CD4-positive, CD25-positive, alpha-beta regulatory T cell (primary cell): ENCODE measurements around the gene DENND4C. TPM values are rescaled to one million over a fixed set of nuclear protein-coding genes. Genes with fewer than 3 reads are reported as not detected.
"Not testable (repeated sequence)": the region's sequence is repeated elsewhere in the genome, so short reads cannot be mapped to it uniquely, and the experiment has no call there.

Experiments
- ATAC-seq, 2 donors: fragments of 150-1000 bp; cut with Tn5 transposase; one replicate each; pipeline ENCODE4 v1.10.0; 2021; ENCODE audit warnings: low read depth in 2 of 2, moderate number of reproducible peaks in 2 of 2, moderate library complexity in 1 of 2
- DNase-seq, 3 donors: peaks; one replicate each; pipeline versions ENCODE4 v3.0.0 to v3.0.0-alpha.2; 2012 to 2022; ENCODE audit warnings: mixed read lengths in 1 of 3
- H3K27ac ChIP-seq: one replicate; pipeline ENCODE4 v1.7.0; 2013; ENCODE audit warnings: mild to moderate bottlenecking, low read length; ENCODE audit not compliant: insufficient read depth, poor library complexity, severe bottlenecking
- H3K27me3 ChIP-seq: one replicate; pipeline ENCODE4 v1.7.0; 2013; ENCODE audit warnings: low read length; ENCODE audit not compliant: control insufficient read depth, insufficient read depth
- H3K36me3 ChIP-seq: one replicate; pipeline ENCODE4 v1.7.0; 2013; ENCODE audit warnings: mild to moderate bottlenecking, low read length, moderate library complexity; ENCODE audit not compliant: control insufficient read depth, insufficient read depth
- H3K4me1 ChIP-seq: 2 replicates; pipeline ENCODE4 v1.7.0; 2013; ENCODE audit warnings: mild to moderate bottlenecking, low read length; ENCODE audit not compliant: insufficient read depth, control insufficient read depth, poor library complexity, severe bottlenecking
- H3K4me3 ChIP-seq: one replicate; pipeline ENCODE4 v1.7.0; 2013; ENCODE audit warnings: low read depth, mild to moderate bottlenecking, low read length, moderate library complexity
- H3K9me3 ChIP-seq, 2 experiments: 1 replicate in 1 of 2; 2 replicates in 1 of 2; pipeline ENCODE4 v1.7.0; 2013; ENCODE audit warnings: low read length in 2 of 2, mild to moderate bottlenecking in 1 of 2, moderate library complexity in 1 of 2; ENCODE audit not compliant: control insufficient read depth in 2 of 2
- H3K27ac Mint-ChIP-seq, 3 donors: one replicate each; pipeline ENCODE4 v1.8.0; 2020 to 2022; ENCODE audit warnings: mild to moderate bottlenecking in 3 of 3, mixed read lengths in 3 of 3, moderate library complexity in 2 of 3
- H3K27me3 Mint-ChIP-seq: one replicate; pipeline ENCODE4 v1.8.0; 2022; ENCODE audit warnings: mild to moderate bottlenecking, mixed read lengths
- H3K36me3 Mint-ChIP-seq: one replicate; pipeline ENCODE4 v1.8.0; 2020; ENCODE audit warnings: mixed read lengths
- H3K4me1 Mint-ChIP-seq, 4 donors: one replicate each; pipeline ENCODE4 v1.8.0; 2020 to 2022; ENCODE audit warnings: mixed read lengths in 4 of 4, mild to moderate bottlenecking in 1 of 4
- H3K4me3 Mint-ChIP-seq, 4 donors: one replicate each; pipeline ENCODE4 v1.8.0; 2020 to 2022; ENCODE audit warnings: mild to moderate bottlenecking in 4 of 4, mixed read lengths in 4 of 4, moderate library complexity in 3 of 4
- H3K9me3 Mint-ChIP-seq, 7 donors: one replicate each; pipeline ENCODE4 v1.8.0; 2020 to 2022; ENCODE audit warnings: mixed read lengths in 7 of 7, mild to moderate bottlenecking in 3 of 7, moderate library complexity in 2 of 7
- polyA plus RNA-seq, 4 donors: library from polyadenylated mRNA; unstranded; fragments of 300-500 nt; fragmentation: Illumina TruSeq; gene quantifications; one replicate each; pipeline ENCODE4 v1.2.3, GENCODE V29; 2021
- total RNA-seq: library from RNA; stranded (reverse); gene quantifications from one replicate; pipeline ENCODE4 v1.2.3, GENCODE V29; 2022

Gene DENND4C
- total and polyA plus RNA-seq, 5 donors from 2014 or later: 25.6 to 47.7 (median 32.4) TPM

- Mint-ChIP-seq H3K27me3 (peaks cover 4% of the 10 kb centered on the region), H3K27ac (peak overlapping the region; percentile 99), H3K9me3 (no peaks in the 10 kb centered on the region), H3K36me3 (peaks cover 49% of the 10 kb centered on the region), H3K4me1 (peaks cover 33 to 50% (median 41%) of the 10 kb centered on the region in 4 donors), H3K4me3 (peak overlapping the region; percentile 94 to 99 (median 96))
- peaks cover 21% of the 10 kb centered on the region for H3K4me1 ChIP-seq
- H3K4me3 ChIP-seq: peak overlapping the region; percentile 94
- no peaks in the 10 kb centered on the region for H3K27me3 ChIP-seq
- H3K36me3 ChIP-seq: peaks cover 53% of the 10 kb centered on the region
- no peak for DNase-seq
- no peak for ATAC-seq
- peak overlapping the region; percentile 48 for H3K27ac ChIP-seq
- no peaks in the 10 kb centered on the region for H3K9me3 ChIP-seq
These were observed 147.7 kb downstream of the DENND4C start for GRCh38 chr9:19378164-19378563.

GRCh38 chr9:19378647-19379046 lies 148.2 kb downstream of the DENND4C start:
- H3K27me3 ChIP-seq: no peaks in the 10 kb centered on the region
- peak overlapping the region; percentile 91 for H3K27ac ChIP-seq
- peaks cover 4% of the 10 kb centered on the region for H3K27me3 Mint-ChIP-seq
- no peak for ATAC-seq
- H3K36me3 Mint-ChIP-seq: peaks cover 48% of the 10 kb centered on the region
- peak overlapping the region; percentile 94 to 99 (median 96) for H3K4me3 Mint-ChIP-seq
- H3K4me1 Mint-ChIP-seq: peaks cover 33 to 50% (median 39%) of the 10 kb centered on the region in 4 donors
- peak overlapping the region; percentile 99 for H3K27ac Mint-ChIP-seq
- no peak for DNase-seq
- H3K4me3 ChIP-seq: peak overlapping the region; percentile 94
- no peaks in the 10 kb centered on the region for H3K9me3 Mint-ChIP-seq
- H3K9me3 ChIP-seq: no peaks in the 10 kb centered on the region
- peaks cover 21% of the 10 kb centered on the region for H3K4me1 ChIP-seq
- H3K36me3 ChIP-seq: peaks cover 50% of the 10 kb centered on the region

- Histone ChIP-seq H3K27me3 (no peaks in the 10 kb centered on the region), H3K9me3 (no peaks in the 10 kb centered on the region), H3K4me1 (peaks cover 21% of the 10 kb centered on the region), H3K36me3 (peaks cover 47% of the 10 kb centered on the region), H3K4me3 (peak overlapping the region; percentile 94), H3K27ac (peak overlapping the region; percentile 91)
- peak overlapping the region; percentile 99 for H3K27ac Mint-ChIP-seq
- H3K36me3 Mint-ChIP-seq: peaks cover 46% of the 10 kb centered on the region
- ATAC-seq: no peak
- no peak for DNase-seq
- H3K9me3 Mint-ChIP-seq: no peaks in the 10 kb centered on the region
- peaks cover 4% of the 10 kb centered on the region for H3K27me3 Mint-ChIP-seq
- peaks cover 27 to 50% (median 39%) of the 10 kb centered on the region in 4 donors for H3K4me1 Mint-ChIP-seq
- peak overlapping the region; percentile 94 to 99 (median 96) for H3K4me3 Mint-ChIP-seq
These were observed 148.8 kb downstream of the DENND4C start for GRCh38 chr9:19379283-19379682.

- Histone ChIP-seq H3K27ac (peak overlapping the region; percentile 91), H3K27me3 (no peaks in the 10 kb centered on the region), H3K4me3 (peak overlapping the region; percentile 94), H3K9me3 (no peaks in the 10 kb centered on the region), H3K36me3 (peaks cover 43% of the 10 kb centered on the region), H3K4me1 (peaks cover 21% of the 10 kb centered on the region)
- H3K27me3 Mint-ChIP-seq: peaks cover 4% of the 10 kb centered on the region
- ATAC-seq (peak; percentile 33 to 38), DNase-seq (peak in 2 of 3 donors; percentile 39 to 70)
- peak overlapping the region; percentile 99 for H3K27ac Mint-ChIP-seq
- peak overlapping the region; percentile 94 to 99 (median 96) for H3K4me3 Mint-ChIP-seq
- H3K36me3 Mint-ChIP-seq: peaks cover 46% of the 10 kb centered on the region
- peaks cover 27 to 50% (median 39%) of the 10 kb centered on the region in 4 donors for H3K4me1 Mint-ChIP-seq
- no peaks in the 10 kb centered on the region for H3K9me3 Mint-ChIP-seq
These were observed 149.2 kb downstream of the DENND4C start for GRCh38 chr9:19379697-19380046.

- H3K27me3 Mint-ChIP-seq: peaks cover 4% of the 10 kb centered on the region
- Histone ChIP-seq H3K27me3 (no peaks in the 10 kb centered on the region), H3K9me3 (no peaks in the 10 kb centered on the region), H3K4me3 (peak overlapping the region; percentile 94), H3K36me3 (peaks cover 32% of the 10 kb centered on the region), H3K4me1 (peaks cover 21% of the 10 kb centered on the region), H3K27ac (peak overlapping the region; percentile 91)
- H3K4me3 Mint-ChIP-seq: peak overlapping the region; percentile 94 to 99 (median 96)
- H3K9me3 Mint-ChIP-seq: no peaks in the 10 kb centered on the region
- peaks cover 27 to 50% (median 39%) of the 10 kb centered on the region in 4 donors for H3K4me1 Mint-ChIP-seq
- no peak for ATAC-seq
- DNase-seq: no peak
- H3K27ac Mint-ChIP-seq: peak overlapping the region; percentile 99
- peaks cover 40% of the 10 kb centered on the region for H3K36me3 Mint-ChIP-seq
These were observed 150.3 kb downstream of the DENND4C start for GRCh38 chr9:19380826-19381075.

- H3K4me3 Mint-ChIP-seq: peak overlapping the region in 2 of 4 donors; percentile 19 to 85
- H3K9me3 ChIP-seq: no peaks in the 10 kb centered on the region
- H3K4me1 ChIP-seq: peaks cover 21% of the 10 kb centered on the region
- H3K4me3 ChIP-seq: no peak overlapping the region
- peaks cover 32% of the 10 kb centered on the region for H3K36me3 Mint-ChIP-seq
- H3K9me3 Mint-ChIP-seq: no peaks in the 10 kb centered on the region
- H3K4me1 Mint-ChIP-seq: peaks cover 27 to 43% (median 35%) of the 10 kb centered on the region in 4 donors
- no peak overlapping the region for H3K27ac Mint-ChIP-seq
- ATAC-seq: no peak
- no peak for DNase-seq
- H3K27me3 Mint-ChIP-seq: peaks cover 10% of the 10 kb centered on the region
- H3K27me3 ChIP-seq: no peaks in the 10 kb centered on the region
- peaks cover 23% of the 10 kb centered on the region for H3K36me3 ChIP-seq
- H3K27ac ChIP-seq: no peak overlapping the region
These were observed 151.2 kb downstream of the DENND4C start for GRCh38 chr9:19381656-19382055.

- not testable (repeated sequence) for DNase-seq, H3K27ac ChIP-seq, H3K36me3 Mint-ChIP-seq
These were observed 154.7 kb downstream of the DENND4C start for GRCh38 chr9:19385212-19385611.

GRCh38 chr9:19385786-19386501 lies 155.5 kb downstream of the DENND4C start:
- peaks cover 3 to 10% (median 5%) of the 10 kb centered on the region in 4 donors for H3K4me1 Mint-ChIP-seq
- peak overlapping the region in 1 of 4 donors; percentile 51 for H3K4me3 Mint-ChIP-seq
- no peak for ATAC-seq

More at GRCh38 chr9:19385212-19385611, 154.7 kb downstream of the DENND4C start:
- H3K4me1 ChIP-seq, H3K27me3 ChIP-seq, H3K4me3 Mint-ChIP-seq, H3K27ac Mint-ChIP-seq, H3K9me3 ChIP-seq, H3K36me3 ChIP-seq, ATAC-seq, H3K4me3 ChIP-seq, H3K9me3 Mint-ChIP-seq: not testable (repeated sequence)
- H3K4me1 Mint-ChIP-seq: peaks cover 5 to 13% (median 12%) of the 10 kb centered on the region in 4 donors
- H3K27me3 Mint-ChIP-seq: peaks cover 32% of the 10 kb centered on the region

More at GRCh38 chr9:19385786-19386501, 155.5 kb downstream of the DENND4C start:
- H3K9me3 Mint-ChIP-seq: peaks cover 0 to 3% (median 0%) of the 10 kb centered on the region in 7 donors
- H3K27ac Mint-ChIP-seq: no peak overlapping the region
- H3K36me3 ChIP-seq: no peaks in the 10 kb centered on the region
- no peaks in the 10 kb centered on the region for H3K4me1 ChIP-seq
- no peak overlapping the region for H3K27ac ChIP-seq
- no peaks in the 10 kb centered on the region for H3K9me3 ChIP-seq
- no peak for DNase-seq
- H3K27me3 ChIP-seq: peaks cover 3% of the 10 kb centered on the region
- peaks cover 6% of the 10 kb centered on the region for H3K36me3 Mint-ChIP-seq
- H3K27me3 Mint-ChIP-seq: peaks cover 31% of the 10 kb centered on the region
- no peak overlapping the region for H3K4me3 ChIP-seq
